H1 (cell line): ENCODE measurements around the gene SSBP3. TPM values are rescaled to one million over a fixed set of nuclear protein-coding genes. Genes with fewer than 3 reads are reported as not detected.
A peak's percentile ranks its signal among the peaks of the same experiment; 100 is the strongest.

Experiments
- CTCF ChIA-PET: fragments of 300-600 bp; sonication (Branson Sonifier 250); formaldehyde crosslinking; loops from one replicate; lab custom pipeline; 2021; ENCODE audit not compliant: partially characterized antibody; lab: Charles Lee
- POLR2A ChIA-PET: fragments of 300-600 bp; sonication (Branson Sonifier 250); formaldehyde crosslinking; loops from one replicate; lab custom pipeline; 2021; ENCODE audit warnings: inconsistent platforms; ENCODE audit not compliant: partially characterized antibody; lab: Charles Lee
- DNase-seq, 2 experiments: peaks; one replicate each; pipeline versions ENCODE4 v3.0.0 to v3.0.0-alpha.2; 2010 to 2022; ENCODE audit warnings: low spot score in 2 of 2, low read depth in 1 of 2, mixed read lengths in 1 of 2
- FAIRE-seq: peaks from 2 replicates; lab custom pipeline; 2011; peaks lifted over from hg19 to GRCh38; lab: Jason Lieb, UNC
- H2AFZ ChIP-seq: 2 replicates; pipeline ENCODE4 v1.8.1; 2012; ENCODE audit warnings: low read length, inconsistent platforms
- H2AK5ac ChIP-seq: 2 replicates; pipeline ENCODE4 v1.6.1; 2013; ENCODE audit warnings: low read depth, low read length
- H2BK120ac ChIP-seq: replicated peaks from 2 replicates; pipeline ENCODE3; 2013; ENCODE audit warnings: low read depth, low read length, inconsistent platforms
- H2BK12ac ChIP-seq: 2 replicates; pipeline ENCODE4 v1.6.1; 2013; ENCODE audit warnings: low read depth, low read length
- H2BK15ac ChIP-seq: 2 replicates; pipeline ENCODE4 v1.6.1; 2013; ENCODE audit warnings: low read length
- H2BK20ac ChIP-seq: 2 replicates; pipeline ENCODE4 v1.6.1; 2013; ENCODE audit warnings: low read length
- H2BK5ac ChIP-seq: 2 replicates; pipeline ENCODE4 v1.6.1; 2013; ENCODE audit warnings: low read depth, low read length
- H3K14ac ChIP-seq: 2 replicates; pipeline ENCODE4 v1.6.1; 2013; ENCODE audit warnings: inconsistent platforms; ENCODE audit not compliant: insufficient read length
- H3K18ac ChIP-seq: 2 replicates; pipeline ENCODE4 v1.6.1; 2013; ENCODE audit warnings: low read length; ENCODE audit errors: extremely low read depth
- H3K23ac ChIP-seq: 2 replicates; pipeline ENCODE4 v1.6.1; 2013; ENCODE audit warnings: inconsistent platforms; ENCODE audit not compliant: insufficient read length
- H3K23me2 ChIP-seq: 2 replicates; pipeline ENCODE4 v1.6.1; 2013; ENCODE audit warnings: low read depth, low read length
- H3K27ac ChIP-seq: 2 replicates; pipeline ENCODE4 v1.6.1; 2011; ENCODE audit warnings: low read depth, low read length, inconsistent platforms
- H3K27me3 ChIP-seq, 4 experiments: replicated peaks in 1 of 4; 1 replicate in 1 of 4; 2 replicates in 3 of 4; pipeline versions ENCODE4 v1.6.1 to v1.8.1; 2011 to 2013; ENCODE audit warnings: low read length in 3 of 4, mild to moderate bottlenecking in 3 of 4, inconsistent platforms in 2 of 4, mixed read lengths in 2 of 4, moderate library complexity in 1 of 4; ENCODE audit not compliant: control insufficient read depth in 3 of 4, insufficient read depth in 3 of 4; ENCODE audit errors: extremely low read depth in 1 of 4
- H3K36me3 ChIP-seq, 4 experiments: 2 replicates each; pipeline versions ENCODE4 v1.6.1 to v1.8.1; 2011 to 2013; ENCODE audit warnings: mild to moderate bottlenecking in 4 of 4, low read length in 3 of 4, moderate library complexity in 2 of 4, control low read depth in 1 of 4, inconsistent platforms in 1 of 4; ENCODE audit not compliant: insufficient read depth in 4 of 4, control insufficient read depth in 2 of 4
- H3K4ac ChIP-seq: replicated peaks from 2 replicates; pipeline ENCODE3; 2013; ENCODE audit warnings: low read length, low read depth, mixed read lengths, inconsistent platforms; ENCODE audit not compliant: insufficient read length
- H3K4me1 ChIP-seq, 4 experiments: replicated peaks in 1 of 4; 1 replicate in 1 of 4; 2 replicates in 3 of 4; pipeline versions ENCODE4 v1.6.1 to v1.8.1; 2011 to 2013; ENCODE audit warnings: low read length in 3 of 4, inconsistent platforms in 2 of 4, mixed read lengths in 1 of 4; ENCODE audit not compliant: insufficient read depth in 4 of 4, control insufficient read depth in 3 of 4
- H3K4me2 ChIP-seq, 2 experiments: 2 replicates each; pipeline versions ENCODE4 v1.6.1 to v1.8.1; 2011 to 2013; ENCODE audit warnings: low read depth in 2 of 2, low read length in 2 of 2, control low read depth in 1 of 2, inconsistent platforms in 1 of 2, mild to moderate bottlenecking in 1 of 2; ENCODE audit not compliant: insufficient read depth in 1 of 2
- H3K4me3 ChIP-seq, 4 experiments: fragments of 200-600, 300-600 bp in 1 of 4; sonication (generic), shearing (Covaris generic), sonication (Bioruptor Twin) in 1 of 4; 2 replicates each; pipeline versions ENCODE4 v1.5.1 to v1.8.1; 2011 to 2016; ENCODE audit warnings: low read length in 4 of 4, low read depth in 3 of 4, control low read depth in 2 of 4, inconsistent platforms in 2 of 4, mild to moderate bottlenecking in 2 of 4, mixed read lengths in 1 of 4, moderate library complexity in 1 of 4; ENCODE audit not compliant: insufficient read depth in 2 of 4; ENCODE audit errors: extremely low read depth in 1 of 4
- H3K56ac ChIP-seq: replicated peaks from 2 replicates; pipeline ENCODE3; 2013; ENCODE audit warnings: low read depth, mild to moderate bottlenecking, mixed read lengths, low read length, inconsistent platforms; ENCODE audit not compliant: insufficient read length
- H3K79me1 ChIP-seq: 2 replicates; pipeline ENCODE4 v1.6.1; 2013; ENCODE audit warnings: low read depth, low read length, control low read depth
- H3K79me2 ChIP-seq, 2 experiments: 2 replicates each; pipeline versions ENCODE4 v1.6.1 to v1.8.1; 2012 to 2013; ENCODE audit warnings: low read length in 2 of 2, mild to moderate bottlenecking in 2 of 2, inconsistent platforms in 1 of 2; ENCODE audit not compliant: insufficient read depth in 2 of 2, control insufficient read depth in 1 of 2
- H3K9ac ChIP-seq, 4 experiments: replicated peaks in 1 of 4; 1 replicate in 1 of 4; 2 replicates in 3 of 4; pipeline versions ENCODE4 v1.6.1 to v1.8.1; 2011 to 2013; ENCODE audit warnings: low read depth in 3 of 4, low read length in 3 of 4, control low read depth in 2 of 4, mild to moderate bottlenecking in 2 of 4, moderate library complexity in 2 of 4, inconsistent platforms in 1 of 4; ENCODE audit errors: extremely low read depth in 1 of 4
- H3K9me3 ChIP-seq, 2 experiments: 2 replicates each; pipeline versions ENCODE4 v1.6.1 to v1.8.1; 2012 to 2013; ENCODE audit warnings: mild to moderate bottlenecking in 2 of 2, moderate library complexity in 2 of 2, control low read depth in 1 of 2, inconsistent platforms in 1 of 2, low read depth in 1 of 2, low read length in 1 of 2, mixed read lengths in 1 of 2; ENCODE audit not compliant: insufficient read depth in 2 of 2
- H4K20me1 ChIP-seq, 2 experiments: replicated peaks in 1 of 2; 2 replicates each; pipeline versions ENCODE3 to v1.8.1; 2011 to 2013; ENCODE audit warnings: inconsistent platforms in 2 of 2, low read length in 2 of 2, mild to moderate bottlenecking in 1 of 2; ENCODE audit not compliant: insufficient read depth in 2 of 2, control insufficient read depth in 1 of 2
- H4K5ac ChIP-seq: 2 replicates; pipeline ENCODE4 v1.6.1; 2013; ENCODE audit warnings: low read length, low read depth, mixed read lengths, inconsistent platforms; ENCODE audit not compliant: insufficient read length
- H4K8ac ChIP-seq: 2 replicates; pipeline ENCODE4 v1.8.0; 2013; ENCODE audit warnings: mild to moderate bottlenecking, moderate library complexity, low read length, inconsistent platforms; ENCODE audit not compliant: insufficient read depth; ENCODE audit errors: extremely low read depth
- H4K91ac ChIP-seq: replicated peaks from 2 replicates; pipeline ENCODE3; 2013; ENCODE audit warnings: low read length, mixed read lengths, inconsistent platforms; ENCODE audit not compliant: insufficient read length
- EGR1 ChIP-seq: IDR thresholded peaks from 2 replicates; pipeline ENCODE4 v1.6.1; 2011; ENCODE audit warnings: low read depth, low read length, borderline replicate concordance
- PHF8 ChIP-seq: fragments of 200-600 bp; sonication (generic); conservative IDR thresholded peaks from 2 replicates; pipeline ENCODE4 v1.7.1; 2012; ENCODE audit warnings: low read depth, mild to moderate bottlenecking, inconsistent platforms, low read length, moderate library complexity
- RFX5 ChIP-seq: IDR thresholded peaks from 2 replicates; pipeline ENCODE4 v1.6.1; 2011; ENCODE audit warnings: low read depth, low read length, improper control_type of control experiment, borderline replicate concordance
- SIRT6 ChIP-seq: IDR thresholded peaks from one replicate; pipeline ENCODE4 v1.7.1; 2012; ENCODE audit warnings: low read length, inconsistent platforms
- SIX5 ChIP-seq: IDR thresholded peaks from 2 replicates; pipeline ENCODE4 v1.6.1; 2011; ENCODE audit warnings: mild to moderate bottlenecking, low read depth, low read length
- TAF1 ChIP-seq: IDR thresholded peaks from 2 replicates; pipeline ENCODE4 v1.6.1; 2011; ENCODE audit warnings: mild to moderate bottlenecking, low read depth, low read length
- TEAD4 ChIP-seq: IDR thresholded peaks from 2 replicates; pipeline ENCODE4 v1.6.1; 2012; ENCODE audit warnings: low read depth, low read length, inconsistent platforms, mixed read lengths
- ZNF274 ChIP-seq: IDR thresholded peaks from 2 replicates; pipeline ENCODE4 v1.7.0; 2012; ENCODE audit warnings: low read length, borderline replicate concordance; ENCODE audit errors: extremely low read depth
- WGBS, 2 experiments: shearing (Covaris generic) in 1 of 2; methylation state at CpG; one replicate each; pipeline versions ENCODE4 v1.1.6 to v1.1.7; 2013 to 2015; ENCODE audit warnings: low lambda C conversion rate in 2 of 2, mixed read lengths in 2 of 2, inconsistent platforms in 1 of 2, low coverage in 1 of 2, missing lambda C conversion rate in 1 of 2; ENCODE audit not compliant: insufficient replicate concordance in 2 of 2, insufficient coverage in 1 of 2, insufficient read length in 1 of 2; ENCODE audit errors: extremely low coverage in 1 of 2, missing lambda C conversion rate in 1 of 2; 5-methylcytosine and 5-hydroxymethylcytosine counted together
- polyA plus RNA-seq, 7 experiments: library from polyadenylated mRNA; depleted of rRNA in 3 of 7; stranded (reverse) in 5 of 7; unstranded in 2 of 7; fragments of >200 nt in 5 of 7; fragments of 200-250 nt in 2 of 7; gene quantifications; 1 replicate in 5 of 7; 2 replicates in 1 of 7; 4 replicates in 1 of 7; pipeline versions ENCODE4 v1.2.1 to v1.2.3, GENCODE V29; 2011 to 2013; ENCODE audit warnings: missing spikeins in 2 of 7, mixed read lengths in 2 of 7
- total RNA-seq: library from RNA; stranded (reverse); fragmentation: NEBNext Ultra II Directional; extraction: Animal tissue kit (Norgen Biotek cat#: 25700); gene quantifications from 2 replicates; pipeline ENCODE4 v1.2.1, GENCODE V29; 2021

SSBP3 gene
- total and polyA plus RNA-seq, 2 of the 8 experiments (the other 6 are each of a cell fraction or from before 2014, with no cell fraction given) = 99.7 to 133 TPM

DNA sequence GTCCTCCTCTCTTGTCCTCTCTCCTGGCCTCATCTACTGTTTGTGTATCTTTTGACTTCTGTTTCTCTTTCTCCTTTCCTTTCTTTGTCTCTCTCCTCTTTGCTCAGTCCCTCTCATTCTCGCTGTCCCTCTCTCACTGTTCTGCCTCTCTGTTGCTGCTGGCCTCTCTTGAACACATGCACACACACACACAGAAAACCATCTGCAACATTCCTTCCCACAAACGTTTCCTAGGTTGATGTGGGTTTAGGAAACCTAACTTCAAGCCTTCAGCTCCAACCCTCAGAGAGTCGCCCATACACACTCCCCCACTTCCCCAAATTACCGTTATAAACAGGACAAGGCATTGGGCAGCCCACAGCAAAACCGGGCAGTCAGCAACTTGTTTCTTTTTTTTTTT is 10.9 kb upstream of the SSBP3 start:
- H2BK15ac ChIP-seq = no peak overlapping the region
- H3K23ac ChIP-seq = no peak overlapping the region
- ChIA-PET POLR2A (interaction anchor here (0.6 kb wide), 1 partner anchor 415 kb away, joined by 3 read pairs; no protein-coding TSS in a partner anchor), CTCF (interaction anchor here (0.6 to 1.7 kb wide), 3 partner anchors 18 to 413 kb away, joined by 3 to 4 read pairs (median 4); no protein-coding TSS in a partner anchor)
- no peak overlapping the region for H4K8ac ChIP-seq
- no peak overlapping the region for H2AFZ ChIP-seq
- peaks cover 0 to 6% (median 0%) of the 10 kb centered on the region in 4 experiments; a peak in 4 of 7 replicates for H3K27me3 ChIP-seq
- H2BK5ac ChIP-seq = no peak overlapping the region; the same call in 1 of the 2 replicates
- H3K56ac ChIP-seq = no peak overlapping the region
- H3K4me1 ChIP-seq = 0 out of 7 replicates have a peak, but pooled peaks cover 0 to under 1% (median 0%) of the 10 kb centered on the region in 4 experiments
- DNase-seq (no peak), FAIRE-seq (no peak)
- WGBS, 2 experiments = 75% methylated on average over 5 of the region's 5 CpGs; no CpG with 5 or more reads in 1 of the 2 experiments
- H2BK12ac ChIP-seq = 0 out of 2 replicates have a peak overlapping the region, but pooled peaks have one; percentile 50
- H3K23me2 ChIP-seq = no peaks in the 10 kb centered on the region
- H3K79me2 ChIP-seq = no peaks in the 10 kb centered on the region
- H3K18ac ChIP-seq = no peak overlapping the region
- no peak overlapping the region for H3K27ac ChIP-seq
- H2BK120ac ChIP-seq = no peak overlapping the region
- H2BK20ac ChIP-seq = 0 out of 2 replicates have a peak overlapping the region, but pooled peaks have one; percentile 86
- H3K4me2 ChIP-seq = no peak overlapping the region
- no peaks in the 10 kb centered on the region for H4K20me1 ChIP-seq
- H3K4ac ChIP-seq = no peak overlapping the region
- no peak overlapping the region for H3K14ac ChIP-seq
- no peak overlapping the region for H4K5ac ChIP-seq
- no peaks in the 10 kb centered on the region for H3K9me3 ChIP-seq
- H3K36me3 ChIP-seq = no peaks in the 10 kb centered on the region
- no peaks in the 10 kb centered on the region for H3K79me1 ChIP-seq
- no peak overlapping the region for H3K9ac ChIP-seq
- no peak overlapping the region for H4K91ac ChIP-seq
- no peak overlapping the region for H3K4me3 ChIP-seq
- 0 out of 2 replicates have a peak overlapping the region, but pooled peaks have one; percentile 39 for H2AK5ac ChIP-seq
- no peak for TF ChIP-seq ZNF274
- TF ChIP-seq SIX5 = no peak
- no peak for TF ChIP-seq EGR1
- no peak for TF ChIP-seq RFX5
- TF ChIP-seq TEAD4 = no peak
- no peak for TF ChIP-seq PHF8
- no peak for TF ChIP-seq TAF1
- TF ChIP-seq SIRT6 = no peak
